KG1 (cell line): Measurements from ENCODE around the gene CYP4F22.
"Not testable (repeated sequence)": the region's sequence is repeated elsewhere in the genome, so short reads cannot be mapped to it uniquely, and the experiment has no call there.

Experiments
- DNase-seq: peaks from one replicate; lab custom pipeline; 2025; lab: John Stamatoyannopoulos, UW

CYP4F22 gene

GRCh38 chr19:15488489-15489226 is 19.7 kb upstream of the CYP4F22 start:
- no peak for DNase-seq

DNA sequence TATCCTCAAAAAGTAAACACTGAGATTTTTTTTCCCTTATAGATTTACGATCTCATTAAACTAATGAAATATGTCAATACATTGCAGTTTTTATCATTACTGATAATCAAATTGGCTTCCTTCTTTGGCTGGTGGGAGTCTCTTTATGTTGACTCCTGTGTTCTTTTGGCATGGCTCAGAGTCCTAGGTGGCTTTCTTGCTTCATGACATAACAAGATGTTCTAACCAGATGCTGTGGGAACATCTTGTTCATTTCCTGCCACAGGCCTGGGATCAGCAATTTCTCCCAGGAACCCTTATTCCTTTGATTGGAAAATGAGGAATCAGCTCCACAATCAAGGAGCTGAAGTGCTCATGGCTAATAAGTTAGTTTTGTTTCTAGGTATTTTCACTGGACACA is 13.2 kb upstream of the CYP4F22 start:
- no peak for DNase-seq

DNA sequence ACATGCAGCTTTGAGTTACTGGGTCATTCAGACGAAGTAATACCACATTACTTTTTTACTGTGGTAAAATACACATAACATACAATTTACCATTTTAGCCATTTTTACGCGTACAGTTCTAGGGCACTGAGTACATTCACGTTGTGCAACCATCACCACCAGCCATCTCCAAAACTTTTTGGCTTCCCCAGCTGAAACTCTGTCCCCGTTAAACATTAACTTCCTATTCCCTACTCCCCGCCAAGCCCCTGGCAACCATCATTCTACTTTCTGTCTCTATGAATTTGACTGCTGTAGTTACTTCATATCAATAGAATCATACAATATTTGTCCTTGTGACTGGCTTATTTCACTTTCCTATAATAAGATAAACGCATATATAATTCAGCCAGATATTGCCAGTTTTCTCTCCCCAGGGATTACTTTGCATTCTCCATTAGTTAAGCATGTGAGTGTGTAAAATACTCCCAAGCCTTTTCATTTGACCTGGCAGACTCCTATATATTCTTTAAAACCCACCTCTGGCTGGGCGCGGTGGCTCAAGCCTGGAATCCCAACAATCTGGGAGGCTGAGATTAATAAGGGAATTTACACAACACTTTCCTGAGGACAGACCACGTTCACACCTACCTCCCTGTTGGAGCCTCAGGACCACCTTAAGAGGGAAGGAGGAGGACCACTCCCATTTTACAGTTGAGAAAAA is 10.0 kb upstream of the CYP4F22 start:
- DNase-seq, result no peak

- no peak for DNase-seq
Measured at GRCh38 chr19:15498910-15499309, 9.4 kb upstream of the CYP4F22 start.

- no peak for DNase-seq
Measured at GRCh38 chr19:15501596-15501995, 6.7 kb upstream of the CYP4F22 start.

GRCh38 chr19:15502264-15502663 is 6.1 kb upstream of the CYP4F22 start:
- DNase-seq, result no peak

DNA sequence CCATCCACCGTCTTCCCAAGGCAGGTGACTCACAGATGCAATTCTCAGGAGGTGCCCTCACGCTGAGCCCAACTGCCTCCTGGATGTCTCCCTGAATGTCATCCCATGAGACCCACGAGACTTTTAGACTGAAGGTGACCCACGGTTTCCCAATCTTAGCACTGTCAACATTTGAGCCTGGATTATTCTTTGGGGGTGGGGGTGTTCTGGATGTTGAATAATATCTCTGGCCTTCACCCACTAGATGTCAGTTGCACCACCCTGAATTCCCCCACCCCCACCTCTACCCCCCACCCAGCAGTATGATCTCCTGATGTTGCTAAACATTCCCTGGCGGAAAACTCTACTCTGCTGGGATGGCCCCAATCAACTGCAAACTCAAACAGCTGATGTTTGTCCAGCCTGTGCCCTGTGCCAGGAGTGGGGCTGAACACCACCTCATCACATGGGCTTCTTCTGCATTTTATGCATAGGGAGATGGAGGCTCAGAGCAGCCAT is 2.2 kb upstream of the CYP4F22 start:
- DNase-seq, result no peak

DNA sequence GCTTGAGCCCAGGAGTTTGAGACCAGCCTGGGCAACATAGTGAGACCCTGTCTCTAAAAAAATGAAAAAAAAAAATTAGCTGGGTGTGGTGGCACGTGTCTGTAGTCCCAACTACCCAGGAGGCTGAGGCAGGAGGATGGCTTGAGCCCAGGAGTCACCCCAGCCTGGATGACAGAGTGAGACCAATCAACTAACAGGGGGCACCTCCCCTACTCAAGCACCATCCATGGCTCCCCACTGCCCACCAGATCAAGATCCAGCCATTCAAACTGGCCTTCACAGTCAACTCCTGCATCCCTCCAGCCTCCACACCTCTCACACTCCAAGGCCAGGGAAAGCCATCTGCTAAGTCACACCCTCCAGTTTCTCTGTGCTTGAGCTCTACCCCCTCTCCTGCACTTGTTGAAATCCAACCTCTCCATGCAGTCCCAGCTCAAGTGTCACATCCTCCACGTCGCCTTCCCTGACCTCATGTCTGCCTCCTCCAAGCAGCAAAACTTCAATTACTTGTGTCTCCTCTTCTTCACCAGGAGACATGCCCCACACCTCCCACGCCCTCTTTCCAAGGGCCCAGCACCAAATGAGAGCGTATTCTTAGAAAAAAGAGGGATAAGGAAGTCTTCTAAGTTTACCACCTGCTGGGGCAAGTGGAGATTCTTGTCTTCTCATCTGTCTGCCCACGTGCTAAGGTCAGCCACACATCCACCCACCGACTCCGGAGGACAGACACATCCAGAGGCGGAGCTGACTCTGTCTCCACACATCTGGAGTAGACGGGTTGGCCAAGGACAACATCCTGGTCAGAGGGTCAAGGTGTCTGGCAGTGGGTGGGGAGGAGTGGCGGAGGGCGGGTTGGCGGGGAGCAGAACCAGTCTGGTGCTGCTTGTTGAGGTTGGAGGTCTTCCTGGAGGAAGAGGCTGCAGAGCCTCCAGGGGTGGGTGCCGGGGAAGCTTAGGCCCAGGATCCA is 974 bp upstream of the CYP4F22 start:
- no peak for DNase-seq

GRCh38 chr19:15511671-15512424 is 3.5 kb downstream of the CYP4F22 start:
- no peak for DNase-seq

GRCh38 chr19:15515227-15515625 is 6.9 kb downstream of the CYP4F22 start:
- not testable (repeated sequence) for DNase-seq

DNA sequence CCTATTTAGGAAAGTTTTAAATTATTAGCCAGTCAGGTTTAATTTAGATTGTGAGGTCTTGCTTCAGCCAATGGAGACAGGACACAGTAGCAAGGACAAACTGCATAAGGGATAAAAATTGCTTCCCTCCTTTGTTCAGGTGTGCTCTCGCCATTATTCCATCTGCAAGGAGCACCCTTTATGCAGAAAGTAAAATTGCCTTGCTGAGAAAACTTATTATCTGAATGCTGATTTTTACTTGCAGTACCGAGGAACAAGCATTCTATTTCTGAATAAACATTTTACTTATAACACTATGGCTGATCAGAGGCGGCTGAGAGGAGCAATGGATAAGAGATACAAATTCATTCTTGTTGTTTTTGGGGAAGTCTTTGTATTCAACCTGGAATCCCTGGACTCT is 8.0 kb downstream of the CYP4F22 start:
- no peak for DNase-seq

GRCh38 chr19:15517778-15518177 is 9.5 kb downstream of the CYP4F22 start:
- DNase-seq, result no peak

DNA sequence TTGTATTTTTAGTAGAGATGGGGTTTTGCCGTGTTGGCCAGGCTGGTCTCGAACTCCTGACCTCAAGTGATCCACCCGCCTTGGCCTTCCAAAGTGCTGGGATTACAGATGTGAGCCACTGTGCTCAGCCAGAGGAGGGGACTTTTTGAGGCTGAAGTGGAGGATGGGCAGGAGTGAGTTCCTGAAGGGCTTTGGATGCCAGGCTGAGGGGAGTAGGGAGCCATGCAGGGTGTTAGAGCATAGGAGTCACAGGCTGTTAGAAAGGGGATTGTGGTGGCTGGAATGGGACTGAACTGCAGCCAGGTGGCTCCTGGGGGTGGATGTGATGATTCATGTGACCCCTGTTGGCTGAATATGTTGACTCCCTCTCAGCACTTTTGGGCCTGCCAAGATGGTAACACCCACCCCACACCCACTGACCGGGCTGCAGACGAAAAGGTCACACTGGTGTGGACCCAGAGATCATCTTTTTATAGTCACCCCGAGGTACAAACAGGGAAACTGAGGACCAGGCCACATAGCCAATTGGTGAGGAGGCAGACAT is 11.2 kb downstream of the CYP4F22 start:
- DNase-seq, result no peak

- no peak for DNase-seq
Measured at GRCh38 chr19:15524781-15525180, 16.5 kb downstream of the CYP4F22 start.

DNA sequence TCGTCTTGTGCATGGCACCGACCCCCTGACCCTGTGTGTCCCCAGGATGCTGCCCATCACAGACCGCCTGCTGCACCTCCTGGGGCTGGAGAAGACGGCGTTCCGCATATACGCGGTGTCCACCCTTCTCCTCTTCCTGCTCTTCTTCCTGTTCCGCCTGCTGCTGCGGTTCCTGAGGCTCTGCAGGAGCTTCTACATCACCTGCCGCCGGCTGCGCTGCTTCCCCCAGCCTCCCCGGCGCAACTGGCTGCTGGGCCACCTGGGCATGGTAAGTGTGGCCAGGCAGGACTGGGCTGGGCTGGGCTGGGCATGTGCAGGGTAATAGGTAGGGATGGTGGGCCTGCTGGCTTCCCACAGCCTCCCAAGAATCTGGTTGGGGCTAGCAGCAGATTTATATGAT is 17.0 kb downstream of the CYP4F22 start:
- DNase-seq, result no peak

DNA sequence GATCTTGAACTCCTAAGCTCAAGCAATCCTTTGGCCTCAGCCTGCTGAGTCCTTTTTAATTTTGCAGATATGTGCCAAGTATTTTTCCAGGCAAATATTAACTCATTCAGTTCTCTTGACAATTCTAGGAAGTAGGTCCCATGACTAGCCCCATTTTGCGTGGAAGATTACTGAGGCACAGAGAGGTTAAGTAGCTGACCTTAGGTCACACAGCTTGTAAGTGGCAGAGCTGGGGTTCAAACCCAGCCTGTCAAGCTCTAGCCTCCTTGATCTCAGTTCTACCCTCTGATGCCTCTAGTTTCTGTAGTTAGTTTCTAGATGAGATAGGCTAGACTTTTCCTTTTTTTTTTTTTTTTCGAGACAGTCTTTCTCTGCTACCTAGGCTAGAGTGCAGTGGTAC is 18.1 kb downstream of the CYP4F22 start:
- no peak for DNase-seq

DNA sequence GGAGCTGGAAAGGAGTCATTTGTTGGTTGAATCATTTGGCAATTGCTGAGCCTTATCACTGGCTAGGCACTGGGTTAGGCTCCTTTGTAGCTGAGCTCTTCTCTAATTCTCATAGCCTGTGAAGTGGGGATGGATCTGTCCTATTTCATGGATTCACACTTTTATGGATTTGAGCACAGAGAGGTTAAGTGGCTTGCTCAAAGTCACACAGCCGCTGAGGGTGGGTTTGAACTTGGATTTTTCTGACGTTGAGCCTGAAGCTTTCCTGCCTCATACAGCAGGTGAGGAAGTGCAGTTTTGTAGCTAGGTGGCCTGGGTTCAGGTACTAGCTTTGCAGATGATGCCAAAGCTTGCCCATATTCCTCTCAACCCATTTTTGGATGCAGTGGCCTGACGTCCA is 19.4 kb downstream of the CYP4F22 start:
- no peak for DNase-seq

DNA sequence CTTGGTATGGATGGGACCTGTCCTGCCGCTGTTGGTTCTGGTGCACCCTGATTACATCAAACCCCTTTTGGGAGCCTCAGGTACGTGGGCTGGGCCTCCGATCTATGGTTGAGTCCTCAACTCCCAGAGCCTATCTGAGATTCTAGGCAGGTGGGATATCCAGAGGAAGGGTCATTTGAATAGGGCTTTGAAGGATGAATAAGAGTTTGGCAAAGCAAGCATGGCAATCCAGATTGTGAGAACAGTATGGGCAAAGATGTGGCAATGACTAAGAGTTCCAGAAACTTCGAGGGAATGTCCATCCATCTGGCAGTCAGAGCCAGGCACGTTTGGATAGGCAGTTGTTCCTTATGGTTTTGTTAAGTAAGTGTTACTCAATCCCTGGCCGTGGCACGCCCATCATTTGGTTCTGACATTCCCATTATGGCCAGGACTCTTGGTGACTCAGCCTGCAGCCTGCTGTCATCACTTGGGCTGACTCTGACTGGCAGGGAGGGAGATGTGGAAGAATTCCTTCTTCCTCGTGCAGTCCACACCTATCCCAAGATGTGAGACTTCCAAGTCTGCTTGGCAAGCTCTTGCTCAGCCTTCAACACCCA is 21.5 kb downstream of the CYP4F22 start:
- DNase-seq, result no peak

GRCh38 chr19:15532779-15533521 is 24.6 kb downstream of the CYP4F22 start:
- DNase-seq, result peak; percentile 16

- DNase-seq, result not testable (repeated sequence)
Measured at GRCh38 chr19:15533522-15533830, 25.2 kb downstream of the CYP4F22 start.
